ENCODE data around the gene TIGD1.

The TIGD1 gene

DNA sequence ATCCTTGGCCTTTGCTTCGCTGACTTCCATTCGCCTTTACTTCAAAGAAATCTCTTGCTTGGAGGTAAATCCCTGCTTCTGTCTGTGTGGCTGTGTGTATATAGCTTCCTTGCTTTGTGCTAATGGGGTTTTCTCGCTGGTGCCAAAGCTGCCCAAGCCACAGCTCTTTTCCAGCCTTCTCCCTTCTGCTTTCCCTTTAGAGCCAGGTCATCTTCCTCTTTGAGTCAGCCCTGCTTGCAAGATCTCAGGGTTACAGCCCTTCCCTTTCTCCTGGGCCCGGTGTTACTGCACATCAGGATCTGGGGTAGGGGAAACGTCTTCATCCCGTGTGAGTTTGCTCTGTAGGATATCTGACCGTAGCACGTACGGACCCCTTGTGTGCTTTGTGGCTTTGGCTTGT is 19.2 kb upstream of the TIGD1 start:
- peak; percentile 21 for DNase-seq

DNA sequence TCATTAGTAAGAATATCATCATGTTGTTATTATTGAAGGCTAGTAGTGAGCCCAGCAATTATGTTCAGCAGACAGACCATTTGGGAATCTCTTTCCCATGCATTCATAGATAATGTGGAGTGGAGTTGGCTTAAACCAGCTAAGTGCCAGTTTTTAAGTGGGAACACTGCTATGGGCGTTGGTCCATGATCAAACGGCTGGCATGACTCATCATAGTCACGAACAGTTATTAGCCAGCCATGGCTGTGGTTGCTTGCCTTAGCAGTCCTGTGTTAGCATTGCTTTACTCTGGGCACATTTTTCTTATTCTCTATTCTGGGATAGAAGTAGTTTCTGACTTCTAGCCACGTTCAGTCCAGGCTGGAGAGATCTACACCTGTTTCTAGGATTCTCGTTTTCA is 17.8 kb upstream of the TIGD1 start:
- peak; percentile 61 for DNase-seq

DNA sequence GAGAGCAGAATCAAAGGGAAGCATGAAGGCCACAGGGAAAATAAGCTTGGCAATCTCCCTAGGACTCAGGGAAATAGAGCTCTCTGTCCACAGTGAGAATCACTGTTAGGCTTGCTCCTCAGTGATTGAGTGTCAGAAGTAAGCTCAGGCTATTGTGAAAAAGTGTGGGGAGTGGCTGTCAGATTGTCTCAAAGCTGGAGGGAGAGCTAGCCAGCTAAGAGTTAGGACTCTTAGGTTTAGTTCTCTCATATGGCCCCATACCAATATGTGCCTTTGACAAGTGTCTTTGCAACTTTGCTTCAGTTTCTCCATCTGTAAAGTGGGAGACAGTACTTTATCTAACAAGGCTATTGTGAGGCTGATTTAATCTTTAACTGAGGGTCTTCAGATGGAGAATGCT is 17.4 kb upstream of the TIGD1 start:
- no peak for DNase-seq

DNA sequence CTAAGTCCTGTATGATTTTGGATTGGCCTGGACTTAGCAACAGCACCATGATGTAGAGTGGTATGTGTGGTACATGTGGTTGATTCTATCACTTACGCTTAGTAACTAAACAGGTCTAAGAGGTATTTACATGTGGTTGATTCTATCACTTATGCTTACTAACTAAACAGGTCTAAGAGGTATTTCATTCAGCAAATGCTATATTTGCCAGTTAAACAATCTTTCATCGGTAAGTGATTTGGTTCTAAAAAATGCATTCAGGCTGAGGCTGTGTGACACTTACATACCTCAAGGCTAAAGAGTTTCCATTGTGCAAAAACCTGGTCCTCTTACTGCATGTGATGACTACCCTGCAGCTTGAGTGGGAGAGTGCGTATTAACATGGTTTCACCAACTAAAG is 13.2 kb upstream of the TIGD1 start:
- DNase-seq, result no peak

DNA sequence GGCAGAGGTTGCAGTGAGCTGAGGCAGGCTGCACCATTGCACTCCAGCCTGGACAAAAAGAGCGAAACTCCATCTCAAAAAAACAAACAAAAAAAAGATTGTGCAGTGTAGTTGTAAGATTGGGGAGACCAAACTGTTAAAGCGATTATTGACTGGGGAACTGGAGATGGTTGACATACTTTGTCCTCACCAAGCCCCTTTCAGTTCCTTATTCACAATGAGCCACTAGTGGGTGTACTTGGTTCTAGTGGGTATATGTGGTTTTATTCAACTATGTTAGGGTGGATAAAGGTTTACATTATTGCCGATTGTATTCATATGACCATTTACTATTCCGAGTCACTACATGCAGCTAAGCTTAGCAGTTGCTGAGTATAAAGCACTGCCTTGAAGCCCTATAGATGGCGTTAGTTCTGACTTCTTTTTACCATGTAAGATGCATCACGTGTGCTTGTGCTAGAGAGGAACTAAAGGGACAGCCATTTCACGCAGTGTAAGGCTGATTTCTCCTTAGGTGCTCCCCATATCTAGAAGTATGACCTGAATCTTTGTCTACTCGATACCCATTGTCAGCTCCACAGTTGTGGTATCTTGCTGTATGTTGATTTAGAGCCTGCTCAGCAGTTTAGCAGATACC is 12.3 kb upstream of the TIGD1 start:
- DNase-seq, result no peak

DNA sequence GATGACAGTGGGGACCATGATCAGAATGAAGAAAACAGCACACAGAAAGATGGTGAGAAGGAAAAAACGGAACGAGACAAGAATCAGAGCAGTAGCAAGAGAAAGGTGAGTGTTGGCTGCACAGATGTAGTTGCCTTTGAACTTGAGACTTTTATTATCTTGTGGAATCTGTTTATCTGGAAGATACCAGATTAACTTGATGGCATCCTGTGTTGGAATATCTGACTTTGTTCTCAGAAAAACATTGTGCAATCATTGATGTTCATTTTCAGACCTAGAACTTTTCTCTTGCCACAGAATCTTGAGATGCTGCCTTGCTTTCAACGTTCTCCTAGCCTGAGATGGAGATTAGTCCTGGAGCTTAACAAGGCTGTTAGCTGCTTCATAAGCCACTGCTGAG is 6.1 kb upstream of the TIGD1 start:
- DNase-seq, result no peak

DNA sequence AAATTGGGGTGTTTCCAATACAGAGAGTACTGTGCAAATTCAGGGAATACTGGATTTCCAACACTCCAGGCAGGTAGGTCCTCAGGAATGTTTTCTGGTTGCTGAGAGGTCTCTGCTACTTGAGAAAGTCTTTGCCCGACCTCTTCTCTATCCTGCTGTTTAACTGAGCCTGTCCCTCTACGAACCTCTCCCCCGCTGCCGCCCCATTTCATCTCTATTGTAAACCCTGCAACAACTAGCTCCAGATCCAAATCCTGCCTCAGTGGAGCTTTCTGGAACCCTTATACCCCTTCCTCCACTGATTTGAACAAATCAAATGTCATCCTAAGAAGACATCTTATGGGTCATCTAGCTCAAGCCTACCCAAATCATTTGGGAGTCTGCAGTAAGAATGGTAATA is 1.4 kb upstream of the TIGD1 start:
- no peak for DNase-seq

DNA sequence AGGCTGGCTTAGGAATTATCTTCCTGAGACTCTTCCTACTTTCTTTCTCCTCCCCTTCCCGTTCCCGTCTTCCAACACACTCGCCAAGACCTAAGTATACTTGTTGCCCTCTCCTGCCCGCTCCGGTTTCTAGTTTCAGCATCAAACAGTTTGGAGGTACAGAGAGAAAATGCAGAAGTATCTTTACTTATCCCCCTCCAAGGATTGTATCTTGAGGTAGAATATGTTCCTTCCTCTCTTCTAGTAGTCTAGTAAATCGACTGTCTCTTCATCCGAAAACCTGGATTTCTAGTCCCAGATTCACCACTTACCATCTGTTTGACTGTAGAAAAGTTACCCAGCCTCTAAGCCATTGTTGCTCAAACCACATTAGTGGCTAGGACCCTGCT is 887 bp upstream of the TIGD1 start:
- DNase-seq, result no peak

DNA sequence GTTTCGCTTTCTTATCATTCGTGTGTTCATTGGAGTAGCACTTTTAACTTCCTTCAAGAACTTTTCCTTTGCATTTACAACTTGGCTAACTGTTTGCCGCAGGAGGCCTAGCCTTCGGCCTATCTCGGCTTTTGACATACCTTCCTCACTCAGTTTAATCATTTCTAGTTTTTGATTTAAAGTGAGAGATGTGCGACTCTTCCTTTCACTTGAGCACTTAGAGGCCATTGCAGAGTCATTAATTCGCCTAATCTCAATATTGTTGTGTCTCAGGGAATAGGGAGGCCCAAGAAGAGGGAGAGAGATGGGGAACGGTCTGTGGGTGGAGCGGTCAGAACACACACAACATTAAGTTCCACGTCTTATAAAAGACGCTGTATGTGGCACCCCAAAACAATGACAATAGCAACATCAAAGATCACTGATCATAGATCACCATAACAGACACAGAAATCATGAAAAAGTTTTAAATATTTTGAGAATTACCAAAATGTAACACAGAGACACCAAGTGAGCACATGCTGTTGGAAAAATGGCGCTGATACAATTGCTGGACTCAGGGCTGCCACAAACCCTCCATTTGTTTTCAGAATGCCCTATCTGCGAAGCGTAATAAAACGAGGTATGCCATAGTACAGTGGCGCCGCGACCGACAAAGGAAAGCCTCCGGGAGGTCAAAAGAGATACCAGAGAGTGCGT is 553 bp downstream of the TIGD1 start:
- DNase-seq, result no peak

DNA sequence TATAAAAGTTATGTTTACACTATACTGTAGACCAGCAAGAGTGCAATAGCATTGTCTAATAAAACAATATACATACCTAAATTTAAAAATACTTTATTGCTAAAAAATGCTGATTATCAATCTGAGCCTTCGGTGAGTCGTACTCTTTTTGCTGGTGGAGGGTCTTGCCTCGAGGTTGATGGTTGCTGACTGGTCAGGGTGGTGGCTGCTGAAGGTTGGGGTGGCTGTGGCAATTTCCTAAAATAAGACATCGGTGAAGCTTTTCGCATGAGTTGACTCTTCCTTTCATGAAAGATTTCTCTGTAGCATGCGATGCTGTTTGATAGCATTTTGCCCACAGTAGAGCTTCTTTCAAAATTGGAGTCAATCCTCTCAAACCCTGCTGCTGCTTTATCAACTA is 2.4 kb downstream of the TIGD1 start:
- DNase-seq, result no peak

DNA sequence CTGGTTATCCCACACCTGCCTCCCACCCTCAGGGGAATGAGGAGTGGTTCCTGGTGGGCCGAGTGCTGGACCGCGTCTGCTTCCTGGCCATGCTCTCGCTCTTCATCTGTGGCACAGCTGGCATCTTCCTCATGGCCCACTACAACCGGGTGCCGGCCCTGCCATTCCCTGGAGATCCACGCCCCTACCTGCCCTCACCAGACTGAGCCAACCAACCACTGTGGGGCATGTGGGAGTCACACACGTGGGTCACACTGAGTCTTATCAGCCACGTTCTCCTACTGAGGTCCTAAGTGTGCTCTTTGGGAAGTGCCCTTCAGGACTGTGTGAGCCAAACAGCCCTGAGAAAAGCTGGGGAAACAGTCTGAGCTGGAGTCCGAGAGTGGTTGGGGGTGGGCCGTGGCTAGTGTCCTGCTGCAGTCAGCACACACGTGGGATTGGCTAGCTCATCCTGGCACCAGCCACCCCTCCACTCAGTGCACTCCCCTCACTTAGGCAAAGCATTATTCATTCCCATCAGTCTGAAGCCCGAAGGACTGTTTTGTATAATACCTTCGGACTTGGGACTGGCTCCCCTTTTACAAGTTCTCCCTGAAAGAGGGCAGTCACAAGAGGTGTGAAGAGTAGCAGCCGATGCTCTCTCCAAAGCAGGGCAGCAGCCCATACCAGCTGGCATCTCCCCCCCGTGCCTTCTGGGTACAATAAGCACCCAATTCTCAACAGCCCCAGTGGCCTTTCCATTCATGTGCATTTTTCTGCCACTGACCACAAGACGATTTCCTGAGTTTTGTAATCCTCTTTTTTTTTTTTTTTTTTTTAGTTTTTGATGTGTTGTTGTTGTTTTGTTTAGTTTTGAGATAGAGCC is 4.6 kb downstream of the TIGD1 start:
- no peak for DNase-seq

DNA sequence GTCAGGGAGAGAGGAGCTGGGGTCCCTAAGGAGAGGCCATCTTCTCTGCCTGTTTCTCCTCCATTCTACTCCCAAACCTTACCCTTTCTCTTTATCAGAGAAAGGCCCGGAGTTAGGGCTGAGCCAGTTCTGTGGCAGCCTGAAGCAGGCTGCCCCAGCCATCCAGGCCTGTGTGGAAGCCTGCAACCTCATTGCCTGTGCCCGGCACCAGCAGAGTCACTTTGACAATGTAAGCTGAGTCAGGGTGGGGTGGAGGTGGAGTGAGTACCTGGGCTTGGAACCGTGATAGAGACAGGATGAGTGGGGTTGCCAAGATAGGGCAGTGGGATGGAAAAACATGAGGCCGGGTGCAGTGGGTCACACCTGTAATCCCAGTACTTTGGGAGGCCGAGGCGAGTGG is 5.7 kb downstream of the TIGD1 start:
- no peak for DNase-seq

DNA sequence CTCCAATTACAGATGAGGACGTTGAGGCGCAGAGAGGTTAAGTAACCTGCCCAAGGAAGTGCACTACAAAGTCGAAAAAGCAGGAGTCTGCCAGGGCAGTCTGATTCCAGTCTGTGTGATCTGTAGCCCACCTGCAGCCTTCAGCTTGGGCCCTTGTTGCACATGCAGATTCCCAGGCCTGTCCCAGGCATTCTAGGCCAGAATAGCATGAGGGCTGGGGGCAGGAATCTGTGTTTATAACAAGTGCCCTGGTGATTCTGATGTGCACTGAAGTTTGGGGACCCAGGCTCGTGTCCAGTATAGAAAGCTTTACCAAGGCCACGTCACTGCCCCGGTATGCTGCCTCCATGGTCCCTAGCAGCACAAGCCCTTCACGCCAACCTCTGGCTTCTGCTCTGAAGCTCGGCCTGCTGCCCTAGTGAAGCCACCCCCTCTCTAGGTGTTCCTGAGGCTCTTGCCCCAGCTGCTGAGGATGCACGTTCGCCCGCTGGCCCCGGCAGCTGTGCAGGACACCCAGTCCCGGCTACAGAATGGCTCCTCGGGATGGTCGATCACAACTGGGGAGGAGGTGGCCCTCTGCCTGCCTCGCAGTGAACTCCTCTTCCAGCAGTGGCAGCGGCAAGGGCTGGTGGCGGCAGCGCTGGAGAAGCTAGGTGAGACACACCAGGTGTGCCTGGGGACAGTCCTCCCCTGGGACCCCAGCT is 6.3 kb downstream of the TIGD1 start:
- no peak for DNase-seq

DNA sequence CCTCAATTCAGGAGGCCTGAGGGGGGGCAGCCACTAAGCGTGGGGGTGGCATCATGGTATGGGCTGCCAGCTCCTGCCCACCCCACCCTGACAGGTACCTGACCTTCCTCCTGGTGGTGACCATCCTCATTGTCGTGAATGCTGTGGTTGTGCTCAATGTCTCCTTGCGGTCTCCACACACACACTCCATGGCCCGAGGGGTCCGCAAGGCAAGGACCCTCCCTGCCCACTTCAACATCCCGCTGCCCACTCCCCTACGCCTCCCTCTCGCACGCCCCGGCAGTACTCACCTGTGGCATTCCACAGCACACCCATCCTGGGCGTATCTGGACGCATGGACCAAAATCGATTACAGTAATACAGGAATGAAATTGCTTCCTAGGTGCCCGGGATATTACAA is 6.9 kb downstream of the TIGD1 start:
- no peak for DNase-seq

DNA sequence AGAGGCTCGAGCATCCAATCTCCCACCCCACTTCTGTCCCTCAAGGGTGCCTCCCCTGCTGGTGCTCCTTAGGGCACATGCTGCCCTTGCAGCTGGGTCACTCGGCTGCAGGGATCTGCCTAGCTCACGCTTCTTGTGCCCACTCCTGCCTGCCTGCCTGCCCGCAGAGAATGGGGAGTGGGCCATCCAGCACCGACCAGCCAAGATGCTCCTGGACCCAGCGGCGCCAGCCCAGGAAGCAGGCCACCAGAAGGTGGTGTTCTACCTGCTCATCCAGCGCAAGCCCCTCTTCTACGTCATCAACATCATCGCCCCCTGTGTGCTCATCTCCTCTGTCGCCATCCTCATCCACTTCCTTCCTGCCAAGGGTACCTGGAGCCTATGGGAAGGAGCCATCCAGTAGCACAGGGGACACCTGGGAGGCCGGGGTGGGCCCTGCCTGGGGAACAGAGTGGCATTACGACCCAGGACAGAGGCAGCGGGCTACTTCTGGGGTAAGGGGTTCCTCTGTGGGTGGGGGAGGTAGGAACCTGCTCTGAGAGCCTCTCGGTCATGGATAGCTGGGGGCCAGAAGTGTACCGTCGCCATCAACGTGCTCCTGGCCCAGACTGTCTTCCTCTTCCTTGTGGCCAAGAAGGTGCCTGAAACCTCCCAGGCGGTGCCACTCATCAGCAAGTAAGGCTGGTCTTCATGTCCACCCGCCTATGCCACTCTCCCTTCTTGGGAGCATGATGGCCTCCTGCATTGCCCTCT is 7.5 kb downstream of the TIGD1 start:
- DNase-seq, result no peak

DNA sequence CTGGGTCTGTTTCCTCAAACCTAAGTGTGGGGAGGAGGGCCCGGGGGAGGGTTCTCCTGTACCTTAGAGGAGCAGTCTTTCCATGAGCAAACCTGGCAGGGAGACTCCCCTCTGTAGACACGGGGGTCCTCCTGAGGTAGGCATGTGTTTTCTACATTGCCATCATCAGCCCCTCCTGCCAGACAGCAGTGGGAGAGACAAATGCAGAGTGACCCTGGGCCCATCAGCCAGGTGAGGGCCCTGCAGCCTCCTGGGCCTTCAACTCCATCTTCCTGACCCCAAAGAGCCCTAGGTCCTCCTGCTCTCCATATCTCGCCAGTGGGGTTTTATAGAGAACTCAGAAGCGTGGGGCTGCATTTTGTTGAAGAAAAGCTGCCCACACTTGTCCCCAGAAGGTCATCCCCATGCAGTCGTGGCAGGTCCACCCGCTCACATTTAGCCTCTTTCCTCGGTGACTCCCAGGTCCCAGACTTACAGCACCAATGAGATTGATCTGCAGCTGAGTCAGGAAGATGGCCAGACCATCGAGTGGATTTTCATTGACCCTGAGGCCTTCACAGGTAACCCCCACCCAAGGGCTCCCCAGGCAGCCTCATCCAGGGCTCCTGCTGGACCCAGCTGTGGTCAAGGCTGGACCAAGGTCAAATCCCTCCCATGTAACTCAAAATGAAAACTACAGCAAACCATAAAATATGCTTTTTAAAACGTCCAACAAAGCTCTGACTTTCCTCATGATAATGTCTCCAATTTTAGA is 8.2 kb downstream of the TIGD1 start:
- DNase-seq, result no peak

DNA sequence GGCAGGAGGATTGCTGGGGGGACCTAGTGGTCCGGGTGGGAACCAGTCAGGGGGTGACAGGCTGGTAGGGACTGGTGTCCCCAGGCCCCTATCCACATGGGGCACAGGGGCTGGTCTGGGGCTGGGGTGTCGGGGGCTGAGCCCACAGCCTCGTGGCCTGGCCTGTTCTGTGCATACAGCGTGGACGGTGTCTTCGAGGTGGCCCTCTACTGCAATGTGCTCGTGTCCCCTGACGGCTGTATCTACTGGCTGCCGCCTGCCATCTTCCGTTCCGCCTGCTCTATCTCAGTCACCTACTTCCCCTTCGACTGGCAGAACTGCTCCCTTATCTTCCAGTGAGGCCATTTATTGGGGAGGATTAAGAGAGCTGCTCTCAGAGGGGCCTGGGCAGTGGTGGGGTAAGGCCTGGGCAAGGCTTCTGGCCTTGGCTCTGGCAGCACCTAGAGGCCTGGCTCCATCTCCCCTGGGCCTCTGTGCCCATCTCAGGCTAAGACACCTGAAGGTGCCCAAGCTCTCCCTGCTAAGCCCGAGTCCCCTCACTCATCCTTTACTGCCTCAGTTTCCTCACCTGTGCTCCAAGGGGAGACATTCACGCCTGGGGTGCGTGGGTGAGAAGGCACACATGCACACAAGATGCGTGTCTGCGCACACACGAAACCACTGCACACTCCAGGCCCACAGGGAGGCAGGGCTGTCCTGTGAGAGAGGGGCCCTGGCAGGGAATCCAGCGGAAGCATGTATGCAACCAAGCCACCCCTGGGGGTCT is 9.0 kb downstream of the TIGD1 start:
- peak; percentile 15 for DNase-seq

DNA sequence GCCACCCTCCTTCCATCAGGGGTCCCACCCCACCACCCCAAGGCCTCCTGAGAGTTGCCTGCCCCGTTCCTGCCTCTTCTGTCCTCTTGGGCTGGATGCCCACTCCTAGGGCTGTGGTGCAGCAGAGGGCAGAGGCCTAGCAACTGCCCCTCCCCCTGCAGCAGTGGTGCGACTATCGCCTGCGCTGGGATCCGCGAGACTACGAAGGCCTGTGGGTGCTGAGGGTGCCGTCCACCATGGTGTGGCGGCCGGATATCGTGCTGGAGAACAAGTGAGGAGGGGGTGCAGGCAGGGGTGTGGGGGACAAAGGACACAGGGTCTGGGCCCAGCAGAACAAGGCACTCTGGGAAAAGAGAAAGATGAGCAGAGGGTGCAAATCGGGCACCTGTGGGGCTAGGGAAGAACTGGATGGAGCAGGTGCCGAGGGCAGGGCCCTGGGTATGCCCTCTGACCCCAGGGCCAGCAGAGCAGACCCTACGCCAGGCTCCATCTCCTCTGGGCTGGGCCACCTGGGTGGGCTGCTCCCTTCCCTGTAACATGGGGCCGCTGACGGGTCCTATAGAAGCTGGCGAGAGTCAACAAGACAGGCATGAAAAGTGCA is 9.8 kb downstream of the TIGD1 start:
- DNase-seq, result no peak

DNA sequence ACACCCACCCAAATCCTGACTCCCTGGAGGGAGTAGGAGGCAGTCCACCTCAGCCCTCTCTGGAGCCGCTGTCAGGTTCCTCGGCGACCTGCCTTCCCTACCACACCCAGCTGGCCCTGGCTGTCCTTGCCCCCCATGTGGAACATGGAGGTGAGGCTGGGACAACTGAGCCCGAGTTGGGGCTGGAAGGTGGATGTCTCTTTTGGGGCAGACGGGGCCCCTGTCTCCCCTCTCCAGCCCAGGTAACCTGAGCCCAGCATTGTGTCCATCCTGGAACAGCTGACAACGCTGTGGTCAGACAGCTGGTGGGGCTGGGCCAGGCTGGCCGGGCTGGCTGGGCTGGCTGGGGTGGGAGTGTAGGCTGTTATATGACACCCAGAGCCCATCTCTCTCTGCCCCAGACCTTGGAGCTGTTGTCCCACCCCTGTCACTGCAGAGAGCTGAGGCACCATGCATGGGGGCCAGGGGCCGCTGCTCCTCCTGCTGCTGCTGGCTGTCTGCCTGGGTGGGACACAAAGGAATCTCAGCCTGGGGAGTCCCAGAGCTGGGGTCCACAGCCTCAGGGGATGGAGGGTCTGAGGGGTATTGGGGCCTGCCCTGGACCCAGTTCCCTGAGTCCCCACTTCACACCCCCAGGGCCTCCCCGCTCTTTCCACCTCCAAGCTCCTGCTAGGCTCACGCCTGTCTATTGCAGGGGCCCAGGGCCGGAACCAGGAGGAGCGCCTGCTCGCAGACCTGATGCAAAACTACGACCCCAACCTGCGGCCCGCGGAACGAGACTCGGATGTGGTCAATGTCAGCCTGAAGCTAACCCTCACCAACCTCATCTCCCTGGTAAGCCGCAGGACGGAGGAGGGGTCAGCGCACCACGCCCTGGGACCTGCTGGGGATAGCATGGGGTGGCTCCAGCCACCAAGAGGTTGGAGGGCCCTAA is 10.8 kb downstream of the TIGD1 start, which contains the start of gene CHRNG:
TSS of gene CHRNG (plus strand) at position 395 of the 934 bp plus-strand sequence. CDS start at position 451, 56 bp downstream.
- DNase-seq, result no peak

Measured in suppressor macrophage treated with lipopolysaccharide for 4 hours (primary cell).